GM18867 (cell line): ENCODE results near the gene URB2.
"Not testable (repeated sequence)": the region's sequence is repeated elsewhere in the genome, so short reads cannot be mapped to it uniquely, and the experiment has no call there.

Source experiments
- ATAC-seq: cut with Tn5 transposase; IDR thresholded peaks from one replicate; pipeline ENCODE4 v1.9.1; 2021; ENCODE audit warnings: mild to moderate bottlenecking, moderate library complexity; ENCODE audit not compliant: unreplicated experiment

Gene URB2

DNA sequence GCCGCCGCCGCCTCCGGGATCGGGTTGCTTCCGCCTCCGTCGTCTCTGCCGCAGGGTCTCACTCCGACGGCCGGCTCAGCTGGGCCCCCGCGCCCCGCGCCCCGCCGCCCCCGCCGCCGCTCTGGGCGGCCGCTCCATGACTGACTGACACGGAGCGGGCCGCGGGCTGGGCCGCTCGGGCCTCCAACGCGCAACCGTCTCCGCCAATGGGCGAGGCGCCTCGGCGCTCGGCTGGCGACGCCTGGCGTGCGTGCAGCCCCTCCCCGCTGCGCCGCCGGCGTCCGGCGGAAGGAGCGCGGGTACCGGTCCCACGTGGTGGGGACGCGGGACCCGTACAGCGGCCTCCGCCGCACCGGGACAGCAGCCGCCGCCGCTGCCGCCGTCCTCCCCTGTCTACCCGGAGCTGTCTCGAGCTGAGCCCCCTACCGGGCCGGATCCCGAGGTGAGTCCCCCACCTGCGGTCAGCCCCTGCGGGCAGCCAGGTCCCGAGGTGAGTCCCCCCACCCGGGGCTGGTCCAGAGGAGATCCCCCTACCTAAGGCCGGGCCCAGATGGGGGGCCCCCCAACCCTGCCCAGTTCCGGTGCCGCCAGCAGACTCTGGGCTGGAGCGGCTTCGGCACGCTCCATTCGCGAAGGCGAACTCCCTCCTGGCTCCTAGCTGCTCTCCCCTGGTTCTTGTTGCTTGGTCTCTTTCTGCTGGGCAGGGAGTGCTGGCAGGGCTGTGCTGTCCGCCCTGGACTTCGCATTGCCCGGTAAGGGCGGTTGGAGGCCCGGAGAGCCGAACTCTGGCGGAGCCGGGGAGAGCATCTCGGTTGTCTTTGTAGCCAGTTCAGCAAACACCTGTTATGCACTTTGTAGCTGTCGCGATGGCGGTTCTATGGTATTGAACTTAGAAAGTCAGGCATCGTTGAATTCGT lies at the start of gene URB2, which contains the start of gene TAF5L:
Gene URB2 (plus strand): TSS at position 333 of the 917 bp plus-strand sequence. CDS start 1,387 bp downstream, outside the sequence.
Gene TAF5L (minus strand): TSS at position 208 of the 917 bp plus-strand sequence. CDS start 11,640 bp downstream, outside the sequence.
- ATAC-seq: peak; percentile 91

DNA sequence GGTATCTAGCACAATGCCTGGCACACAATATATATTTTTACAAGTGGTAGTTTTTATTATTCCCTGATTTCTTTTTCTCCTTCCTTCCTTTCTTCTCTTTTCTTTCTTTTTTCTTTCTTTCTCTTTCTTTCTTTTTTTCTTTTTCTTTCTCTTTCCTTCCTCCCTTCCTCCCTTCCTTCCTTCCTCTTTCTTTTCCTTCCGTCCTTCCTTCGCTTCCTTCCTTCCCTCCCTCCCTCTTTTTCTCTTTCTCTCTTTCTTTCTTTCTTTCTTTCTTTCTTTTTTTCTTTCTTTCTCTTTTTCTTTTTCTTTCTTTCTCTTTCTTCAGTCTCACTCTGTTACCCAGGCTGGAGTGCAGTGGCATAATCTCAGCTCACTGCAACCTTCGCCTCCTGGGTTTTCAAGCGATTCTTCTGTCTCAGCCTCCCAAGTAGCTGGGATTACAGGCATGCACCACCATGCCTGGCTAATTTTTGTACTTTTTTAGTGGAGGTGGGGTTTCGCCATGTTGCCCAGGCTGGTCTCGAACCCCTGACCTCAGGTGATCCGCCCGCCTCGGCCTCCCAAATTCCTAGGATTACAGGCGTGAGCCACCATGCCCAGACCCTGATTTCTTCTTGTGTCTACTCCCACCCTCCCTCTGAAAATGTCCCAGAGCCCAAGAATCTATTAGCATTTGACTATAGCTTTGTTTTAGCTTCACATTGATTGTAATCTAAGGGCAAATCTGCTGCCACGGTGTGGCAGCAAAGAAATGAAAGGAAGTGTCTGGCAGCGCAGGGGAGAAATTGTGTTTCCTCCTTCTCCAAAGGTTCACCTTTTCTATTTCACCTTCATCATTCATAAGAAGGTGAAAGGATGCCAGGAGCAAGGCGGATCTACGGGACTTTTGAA lies 47.6 kb upstream of the URB2 start:
- ATAC-seq: peak; percentile 38

DNA sequence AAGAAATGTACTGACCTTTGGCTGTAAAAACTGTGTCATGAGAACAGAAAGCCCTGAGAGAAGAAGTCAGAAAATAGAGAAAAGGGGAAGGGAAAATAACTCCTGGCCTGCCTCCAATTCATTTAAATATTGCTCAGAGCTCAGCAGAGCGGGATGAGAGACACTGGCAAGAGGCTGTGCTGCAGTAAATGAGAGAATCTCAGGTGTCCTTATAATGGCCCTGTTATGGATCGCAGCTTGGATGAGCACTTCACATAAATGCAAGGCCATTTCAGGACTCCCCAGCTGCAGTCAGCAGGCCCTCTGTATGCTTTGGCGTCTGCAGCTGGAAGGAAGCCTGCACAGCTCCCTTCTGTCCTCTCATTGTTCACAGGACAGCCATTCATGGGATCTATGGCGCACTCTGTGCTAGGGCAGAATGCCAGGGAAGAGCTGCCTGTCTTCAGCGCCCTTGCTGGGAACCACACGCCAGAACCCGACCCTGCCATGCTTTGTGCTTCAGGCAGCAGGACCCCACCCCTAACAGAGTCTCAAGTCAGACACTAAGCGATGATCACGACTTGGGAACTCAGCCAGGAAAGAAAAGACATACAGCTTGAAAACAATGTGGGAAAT lies 46.9 kb upstream of the URB2 start:
- ATAC-seq: peak; percentile 80

DNA sequence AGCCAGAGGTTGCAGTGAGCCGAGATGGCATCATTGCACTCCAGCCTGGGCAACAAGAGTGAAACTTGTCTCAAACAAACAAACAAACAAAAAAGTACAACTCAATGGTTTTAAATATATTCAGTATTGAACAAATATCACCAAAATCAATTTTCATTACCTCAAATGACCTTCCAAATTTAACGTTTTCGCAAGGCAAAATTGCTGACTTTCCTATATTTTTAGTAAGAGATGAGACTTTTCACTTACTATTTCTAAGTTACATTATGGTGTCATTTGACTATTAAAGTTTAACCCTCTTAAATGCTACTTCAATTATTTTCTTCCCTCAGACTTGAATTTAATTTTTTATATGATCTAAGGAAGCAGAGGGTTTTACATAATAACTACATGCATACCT lies 44.6 kb upstream of the URB2 start:
- ATAC-seq: no peak

DNA sequence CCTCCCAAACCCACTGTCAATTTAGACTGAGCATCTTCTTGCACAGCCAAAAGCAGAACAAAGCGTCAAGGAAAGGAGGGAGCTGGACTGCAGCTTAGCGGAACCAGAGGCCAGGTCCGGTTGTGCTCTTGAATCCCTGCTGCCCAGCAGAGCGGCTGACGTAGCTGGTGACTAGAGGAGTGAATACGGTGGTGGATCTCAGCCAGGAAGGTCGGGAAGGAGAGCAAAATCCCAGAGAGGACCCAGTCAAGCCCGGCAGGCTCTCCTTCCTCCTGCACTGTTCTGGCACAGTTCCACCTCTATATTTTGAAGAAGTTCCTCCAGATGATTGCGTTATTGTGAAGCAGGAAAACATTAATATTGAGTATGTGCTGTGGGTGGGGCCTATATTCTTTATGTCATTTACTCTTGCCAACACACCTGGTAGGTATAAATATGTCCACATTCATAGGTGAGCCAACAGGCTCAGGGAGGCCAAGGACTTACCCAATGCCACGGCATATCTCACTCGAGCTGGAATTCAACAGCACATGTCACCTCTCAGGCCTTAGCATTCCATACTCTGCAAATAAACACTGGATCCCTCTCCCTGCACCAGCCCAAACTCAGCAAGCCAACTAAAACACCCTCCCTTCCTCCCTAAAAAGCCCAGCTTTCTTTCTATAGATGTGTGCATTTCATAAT lies 43.9 kb upstream of the URB2 start:
- ATAC-seq: no peak

DNA sequence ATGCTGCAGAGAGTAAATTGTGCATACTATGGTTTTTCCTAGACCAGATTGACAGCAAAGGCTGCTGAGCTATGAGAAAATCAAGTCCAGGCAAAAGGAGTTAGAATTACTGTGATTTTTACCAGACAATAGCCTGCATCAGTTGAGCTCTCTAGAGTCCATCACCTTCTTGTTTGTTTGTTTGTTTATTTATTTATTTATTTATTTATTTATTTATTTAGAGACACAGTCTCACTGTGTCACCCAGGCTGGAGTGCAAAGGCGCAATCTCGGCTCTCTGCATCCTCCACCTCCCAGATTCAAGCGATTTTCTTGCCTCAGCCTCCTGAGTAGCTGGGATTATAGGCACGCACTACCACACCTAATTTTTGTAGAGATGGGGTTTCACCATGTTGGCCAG lies 43.3 kb upstream of the URB2 start:
- ATAC-seq: no peak

DNA sequence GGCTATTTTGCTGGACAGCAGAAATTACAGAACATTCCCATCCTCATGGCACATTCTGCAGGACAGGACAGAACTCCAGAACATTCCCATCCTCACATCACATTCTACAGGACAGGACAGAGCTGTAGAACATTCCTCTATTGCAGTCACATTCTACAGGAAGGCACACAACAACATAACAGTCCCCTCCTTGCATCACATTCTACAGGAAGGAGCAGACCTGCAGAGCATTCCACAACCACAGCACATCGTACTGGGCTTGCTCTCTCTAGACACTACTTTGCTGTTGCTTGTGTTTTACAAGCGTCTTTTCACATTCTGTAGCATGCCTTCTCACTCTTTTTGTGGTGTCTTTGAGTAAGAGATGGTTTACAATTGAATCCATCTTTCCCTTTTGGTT lies 40.7 kb upstream of the URB2 start:
- no peak for ATAC-seq

DNA sequence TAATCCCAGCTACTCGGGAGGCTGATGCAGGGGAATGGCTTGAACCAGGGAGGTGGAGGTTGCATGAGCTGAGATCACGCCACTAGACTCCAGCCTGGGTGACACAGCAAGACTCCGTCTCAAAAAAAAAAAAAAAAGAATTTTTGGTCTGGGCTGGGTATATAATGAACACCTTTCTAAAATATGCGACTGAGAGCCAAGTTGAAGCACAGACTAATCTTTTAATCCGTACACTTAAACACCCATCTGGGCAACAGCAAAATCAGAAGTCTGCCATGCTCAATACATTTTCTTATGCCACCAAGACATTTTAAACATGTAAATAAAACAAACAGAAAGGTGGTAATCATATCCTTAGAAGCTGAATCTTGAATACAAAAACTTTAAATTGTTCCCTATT lies 35.9 kb upstream of the URB2 start:
- ATAC-seq: no peak

DNA sequence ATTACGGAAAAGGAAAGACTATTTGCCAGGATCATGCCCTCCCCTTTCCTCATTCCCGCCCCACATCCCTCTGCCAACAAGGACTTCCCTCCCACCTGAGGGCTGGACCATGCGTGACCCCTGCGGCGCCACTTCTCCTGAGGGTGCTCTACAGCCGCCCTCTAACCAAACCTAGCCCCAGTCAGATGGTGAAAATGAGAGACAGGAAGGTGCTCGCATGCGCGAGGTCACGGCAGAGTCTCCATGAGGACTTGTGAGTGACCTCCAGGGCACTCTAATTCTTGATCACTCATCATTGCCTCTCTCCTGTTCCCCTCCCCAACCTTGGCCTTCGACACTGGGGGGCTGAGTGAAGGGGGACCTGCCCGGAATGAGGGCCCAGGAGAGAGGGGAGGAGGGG lies 32.2 kb upstream of the URB2 start:
- ATAC-seq: no peak

DNA sequence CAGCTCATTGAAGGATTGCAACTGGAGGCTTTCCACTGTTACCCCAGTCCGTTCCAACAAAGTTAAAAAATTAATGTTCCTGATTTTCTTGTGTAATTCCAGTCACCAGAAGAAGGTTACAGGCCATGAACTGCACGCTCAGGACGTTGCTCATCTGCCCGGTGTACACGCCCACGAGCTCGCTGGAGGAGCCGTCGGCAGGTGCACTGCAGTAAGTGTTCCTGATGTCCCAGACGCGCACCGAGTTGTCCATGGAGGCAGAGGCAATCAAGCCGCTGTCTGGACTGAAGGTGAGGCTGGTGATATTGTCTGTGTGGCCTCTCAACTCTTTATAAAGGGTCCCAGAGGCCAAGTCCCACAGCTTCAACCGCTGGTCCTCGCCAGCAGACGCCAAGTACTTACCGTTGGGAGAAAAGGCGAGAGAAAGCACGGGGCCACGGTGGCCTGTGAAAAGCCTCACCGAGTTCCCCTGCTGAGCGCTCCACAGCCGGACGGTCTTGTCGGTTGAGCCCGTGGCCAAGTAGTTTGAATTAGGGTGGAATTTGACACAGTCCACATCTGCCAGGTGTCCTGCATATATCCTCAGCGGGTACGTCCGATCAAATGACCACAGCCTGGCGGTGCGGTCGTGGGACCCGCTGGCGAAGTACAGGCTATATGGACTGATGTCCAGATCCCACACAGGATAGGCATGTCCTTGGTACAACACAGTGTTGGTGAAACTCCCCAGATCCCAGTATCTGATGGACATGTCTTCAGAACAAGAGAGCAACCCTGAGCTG lies 31.6 kb upstream of the URB2 start:
- ATAC-seq: no peak

DNA sequence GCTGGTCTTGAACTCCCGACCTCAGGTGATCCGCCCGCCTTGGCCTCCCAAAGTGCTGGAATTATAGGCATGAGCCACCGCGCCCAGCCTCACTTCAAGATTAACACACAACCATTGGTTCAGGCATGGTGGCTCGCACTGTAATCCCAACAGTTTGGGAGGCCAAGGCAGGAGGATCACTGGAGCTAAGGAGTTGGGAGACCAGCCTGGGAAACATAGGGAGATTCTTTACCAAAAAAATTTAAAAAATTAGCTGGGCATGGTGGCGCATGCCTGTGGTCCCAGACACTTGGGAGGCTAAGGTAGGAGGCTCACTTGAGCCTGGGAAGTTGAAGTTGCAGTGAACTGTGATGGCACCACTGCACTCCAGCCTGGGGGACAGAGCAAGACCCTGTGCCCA lies 30.2 kb upstream of the URB2 start:
- ATAC-seq: not testable (repeated sequence)

DNA sequence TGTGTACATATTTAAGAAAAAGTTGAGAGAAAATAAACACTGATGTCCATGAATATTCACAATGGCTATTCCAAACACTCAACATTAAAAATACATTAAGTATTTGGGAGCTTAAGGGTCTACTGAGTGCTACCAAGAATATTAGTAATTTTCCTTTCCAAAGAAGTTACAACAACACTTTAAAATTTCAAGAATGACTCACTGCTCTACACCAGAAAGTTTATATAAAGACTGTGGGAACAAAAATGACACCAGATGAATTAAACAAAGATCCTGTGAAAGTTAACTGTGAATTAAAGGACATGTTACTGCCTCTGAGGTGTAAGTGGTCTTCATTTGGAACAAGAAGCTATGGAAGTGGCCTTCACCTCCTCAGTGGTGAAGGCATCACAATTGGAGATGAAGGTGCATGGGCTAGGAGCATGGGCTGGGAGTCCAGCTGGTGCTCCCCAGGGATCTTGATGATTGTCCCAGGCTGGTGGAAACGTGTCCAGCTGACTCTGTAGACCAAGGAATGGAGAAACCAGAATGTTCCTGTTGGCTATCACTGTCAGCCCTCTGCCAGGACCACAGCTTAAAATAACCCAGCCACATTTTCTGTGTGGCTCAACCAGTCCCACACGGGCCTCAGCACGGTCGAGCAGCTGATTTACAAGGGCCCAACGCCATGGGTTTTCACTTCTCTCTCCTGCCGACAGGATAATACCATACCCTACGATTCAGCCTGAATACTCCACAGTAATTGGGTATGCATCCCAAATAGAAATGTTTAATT lies 28.9 kb upstream of the URB2 start:
- ATAC-seq: no peak

DNA sequence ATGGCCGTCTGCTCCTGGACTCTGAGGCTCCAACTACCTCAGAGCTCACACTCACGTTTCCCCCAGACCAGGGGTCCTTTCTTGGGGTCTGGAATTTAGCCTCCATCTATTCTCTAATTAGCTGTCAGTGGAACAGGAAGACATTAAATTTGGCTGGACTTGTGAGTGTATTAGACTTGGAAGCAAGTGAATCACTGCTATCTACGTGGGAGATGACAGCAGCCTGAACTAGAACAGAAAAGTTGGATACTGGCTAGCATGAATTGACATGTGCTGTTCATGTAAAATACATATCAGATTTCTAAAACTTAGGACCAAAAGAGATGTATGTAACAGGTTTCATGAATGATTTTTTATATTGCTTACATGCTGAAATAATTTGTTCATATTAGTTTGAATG lies 28.2 kb upstream of the URB2 start:
- ATAC-seq: no peak

DNA sequence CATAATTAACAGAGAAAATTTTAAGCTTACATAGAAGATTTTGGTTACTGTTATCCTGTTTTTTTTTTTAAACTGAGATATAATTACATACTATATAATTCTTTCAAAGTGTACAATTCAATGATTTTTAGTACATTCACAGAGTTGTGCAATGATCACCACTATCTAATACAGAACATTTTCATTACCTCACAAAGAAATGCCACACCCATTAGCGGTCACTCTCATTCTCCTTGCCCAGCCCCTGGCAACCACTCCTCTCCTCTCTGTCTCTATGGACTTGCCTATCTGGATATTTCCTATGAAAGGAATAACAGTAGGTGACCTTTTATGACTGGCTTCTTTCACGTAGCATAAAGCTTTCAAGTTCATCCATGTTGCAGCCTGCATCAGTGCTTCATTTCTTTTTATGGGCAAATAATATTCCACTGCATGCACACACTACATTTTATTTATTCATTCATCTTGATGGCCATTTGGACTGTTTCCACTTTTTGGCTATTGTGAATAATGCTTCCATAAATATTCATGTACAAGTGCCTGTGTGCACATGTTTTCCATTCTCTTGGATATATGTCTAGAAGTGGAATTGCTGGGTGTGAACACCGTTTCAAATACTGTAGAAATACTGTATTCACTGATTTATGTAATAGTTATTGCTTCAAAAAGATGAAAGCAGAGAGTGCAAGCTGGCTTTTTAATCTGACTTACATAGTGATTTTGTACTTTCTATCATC lies 26.7 kb upstream of the URB2 start:
- ATAC-seq: no peak

DNA sequence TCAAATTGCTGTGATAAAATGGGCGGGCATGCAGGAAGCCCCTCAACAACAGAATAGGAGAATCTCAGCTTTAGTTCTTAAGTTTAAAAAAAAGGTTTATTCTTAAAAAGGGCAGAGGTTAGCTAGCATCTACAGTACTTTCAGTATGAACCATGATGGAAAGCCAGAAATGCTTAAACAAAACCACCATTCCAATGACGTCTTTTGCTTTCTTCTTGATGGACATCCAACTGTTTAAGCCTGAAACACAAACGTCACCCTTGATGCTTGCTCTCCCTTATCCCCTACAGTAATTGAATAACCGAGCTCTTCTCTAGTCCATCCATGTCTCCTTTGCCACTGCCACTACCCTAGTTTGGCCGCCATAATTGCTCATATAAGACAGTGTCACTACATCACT lies 25.8 kb upstream of the URB2 start:
- ATAC-seq: no peak

DNA sequence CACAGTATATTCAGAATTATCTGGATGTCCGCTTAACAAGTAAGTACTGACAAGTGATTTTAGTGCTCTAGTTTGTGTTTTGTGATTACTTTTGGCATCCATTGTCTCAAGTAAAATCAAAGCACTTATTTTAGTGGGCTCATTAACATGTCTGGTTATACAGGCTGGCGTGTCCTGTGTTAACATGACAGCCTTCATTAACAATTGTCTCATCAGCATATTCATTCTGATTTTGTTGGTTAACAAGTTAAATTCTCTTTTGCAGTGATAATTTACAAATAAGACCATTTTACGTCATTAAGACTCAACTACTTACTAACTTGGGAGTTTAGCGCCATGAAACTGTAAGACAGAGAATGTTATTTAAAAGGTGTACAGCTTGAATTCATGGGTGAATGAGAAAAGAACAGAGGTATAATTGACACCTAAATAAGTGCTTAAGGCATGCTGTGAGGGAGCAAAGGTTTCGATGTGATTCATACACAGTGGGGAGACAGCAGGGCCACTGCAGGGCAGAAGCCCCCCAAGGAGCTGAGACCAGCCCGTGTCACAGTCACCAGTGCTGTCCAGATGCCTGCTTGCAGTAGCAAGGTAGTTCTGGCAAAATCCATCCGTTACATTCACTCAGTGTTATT lies 22.6 kb upstream of the URB2 start:
- ATAC-seq: no peak

DNA sequence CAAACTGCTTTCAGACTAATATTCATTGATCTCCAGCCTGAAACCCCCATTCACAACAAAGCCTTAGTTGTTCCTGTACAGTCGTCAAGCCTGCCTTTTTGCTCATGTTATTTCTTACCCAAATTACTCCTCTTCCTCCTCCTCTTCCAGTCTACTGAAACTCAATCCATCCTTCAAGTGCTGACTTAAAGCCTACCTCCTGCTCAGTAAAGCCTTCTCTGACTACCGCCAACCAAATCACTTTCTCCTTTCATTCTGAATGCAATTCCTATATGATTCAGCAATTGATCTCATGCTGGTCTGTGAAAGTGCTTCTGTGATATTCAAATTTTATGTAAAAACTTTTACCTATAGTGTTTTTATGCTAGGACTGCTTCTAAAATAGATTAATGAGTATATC lies 18.7 kb upstream of the URB2 start:
- ATAC-seq: no peak

DNA sequence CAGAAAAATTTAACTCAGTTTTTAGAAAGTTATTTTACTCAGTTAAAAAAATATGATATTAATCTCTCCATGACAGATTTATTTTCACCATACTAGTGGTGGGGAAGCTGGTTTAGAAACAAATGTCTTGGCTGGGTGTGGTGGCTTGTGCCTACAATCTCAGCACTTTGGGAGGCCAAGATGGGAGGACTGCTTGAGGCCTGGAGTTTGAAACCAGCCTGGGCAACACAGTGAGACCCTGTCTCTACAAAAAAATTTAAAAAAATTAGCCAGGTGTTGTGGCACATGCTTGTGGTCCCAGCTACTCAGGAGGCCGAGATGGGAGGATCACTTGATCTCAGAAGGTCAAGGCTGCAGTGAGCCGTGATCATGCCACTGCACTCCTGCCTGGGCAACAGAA lies 17.5 kb upstream of the URB2 start:
- no peak for ATAC-seq
